Muscle of arm (tissue), 12 donors: ENCODE results near the gene PKMYT1. TPM values are rescaled to one million over a fixed set of nuclear protein-coding genes. Genes with fewer than 3 reads are reported as not detected.

Source experiments
- DNase-seq: peaks from one replicate; pipeline ENCODE4 v3.0.0-alpha.2; 2013
- polyA plus RNA-seq, 12 donors: library from polyadenylated mRNA; unstranded; fragments of 120-200 nt; gene quantifications; one replicate each; pipeline ENCODE4 v1.2.1, GENCODE V29; 2013; ENCODE audit not compliant: insufficient read length in 12 of 12

The PKMYT1 gene
- polyA plus RNA-seq, 12 donors, result 7.3 to 22.6 (median 11.2) TPM; not detected in 1

DNA sequence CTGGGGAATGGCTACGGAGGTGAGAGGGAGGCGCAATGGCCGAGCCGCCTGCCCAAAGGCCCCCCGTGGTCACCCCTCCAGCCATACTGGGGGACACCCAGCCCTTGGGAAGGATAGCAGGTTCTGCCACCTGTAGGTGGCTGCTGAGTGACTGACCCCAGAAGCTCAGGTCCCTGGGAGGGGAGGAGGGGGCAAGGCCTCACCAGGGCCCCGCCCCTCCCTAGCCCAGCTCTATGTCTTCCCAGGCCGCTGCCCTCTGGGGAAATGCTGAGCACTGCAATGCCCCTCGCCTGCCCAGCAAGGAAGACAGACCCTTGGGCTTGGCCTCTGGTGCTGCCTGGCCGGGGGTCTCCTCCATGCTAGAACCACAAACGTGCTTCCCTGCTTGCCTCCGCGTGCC lies 21.1 kb upstream of the PKMYT1 start:
- DNase-seq, result no peak

DNA sequence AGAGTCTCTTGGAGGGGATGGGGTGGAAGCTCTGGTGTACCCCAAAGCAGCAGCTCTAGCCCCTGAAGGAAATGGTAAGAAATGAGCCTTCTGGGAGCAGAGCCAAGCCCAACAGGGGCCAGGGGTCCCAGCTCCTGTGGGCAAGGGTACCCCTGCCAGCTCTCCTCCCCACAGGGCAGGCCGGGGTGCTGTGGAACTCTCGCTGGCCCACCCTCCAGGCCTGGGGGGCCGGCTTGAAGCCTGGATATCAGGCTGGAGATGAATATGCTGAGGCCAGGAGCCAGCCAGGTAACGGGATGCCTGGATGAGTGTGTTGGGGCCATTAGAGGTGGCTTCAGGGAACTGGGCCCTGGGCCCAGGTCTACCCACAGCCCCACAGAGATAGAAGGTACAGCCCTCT lies 20.3 kb upstream of the PKMYT1 start:
- DNase-seq, result no peak

DNA sequence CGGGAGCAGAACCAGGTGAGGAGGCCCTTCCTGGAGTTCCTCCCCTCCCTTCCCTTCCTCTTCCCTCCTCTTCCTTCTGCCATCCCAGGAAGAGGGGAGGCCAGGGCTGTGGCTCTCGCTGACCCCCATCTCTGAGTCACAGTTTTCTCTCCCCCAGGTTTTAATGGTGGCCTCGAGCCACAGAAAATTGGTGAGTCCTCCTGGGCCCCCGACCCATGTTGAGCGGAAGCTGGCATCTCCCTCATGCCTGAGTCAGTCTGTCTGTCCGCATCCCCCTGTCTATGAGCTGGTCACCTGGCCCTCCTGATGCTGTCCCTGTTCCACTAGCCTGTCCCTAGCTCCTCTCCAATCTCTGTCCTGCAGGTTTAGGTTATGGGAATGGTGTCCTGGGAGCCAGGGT lies 19.7 kb upstream of the PKMYT1 start:
- DNase-seq, result no peak

- DNase-seq, result no peak
These were observed 16.1 kb upstream of the PKMYT1 start for GRCh38 chr16:2996298-2996697.

DNA sequence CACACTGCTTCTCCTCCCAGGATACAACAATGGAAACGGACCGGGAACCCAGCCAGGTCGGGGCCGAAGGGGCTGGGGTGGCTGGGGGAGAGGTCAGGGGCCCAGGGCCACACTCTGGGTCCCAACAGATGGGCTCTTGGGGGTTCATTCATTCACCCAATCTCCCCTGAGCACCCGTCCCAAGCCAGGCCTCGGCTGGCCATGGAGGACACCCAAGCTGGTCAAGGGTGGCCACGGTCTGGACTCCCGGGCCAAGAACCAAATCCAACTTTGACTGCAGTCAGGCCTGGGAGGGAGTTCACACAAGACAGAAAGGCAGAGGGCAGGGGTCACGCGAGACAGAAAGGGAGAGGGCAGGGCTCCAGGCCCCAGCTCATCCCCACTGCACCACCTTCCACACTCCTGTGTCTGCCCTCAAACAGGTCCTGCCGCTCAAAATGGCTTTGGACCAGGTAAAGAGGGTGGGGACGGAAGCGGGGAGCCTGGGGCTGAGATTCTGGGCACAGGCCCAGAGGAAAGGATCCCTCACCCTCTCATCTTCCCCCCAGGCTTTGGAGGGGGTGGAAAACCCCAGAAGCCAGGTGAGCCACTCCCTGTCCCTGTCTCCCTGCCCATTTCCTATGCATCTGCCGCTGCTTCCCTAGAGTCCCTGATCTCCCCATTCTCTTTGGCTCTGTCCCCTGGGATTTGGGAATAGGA lies 12.3 kb upstream of the PKMYT1 start:
- DNase-seq, result no peak

DNA sequence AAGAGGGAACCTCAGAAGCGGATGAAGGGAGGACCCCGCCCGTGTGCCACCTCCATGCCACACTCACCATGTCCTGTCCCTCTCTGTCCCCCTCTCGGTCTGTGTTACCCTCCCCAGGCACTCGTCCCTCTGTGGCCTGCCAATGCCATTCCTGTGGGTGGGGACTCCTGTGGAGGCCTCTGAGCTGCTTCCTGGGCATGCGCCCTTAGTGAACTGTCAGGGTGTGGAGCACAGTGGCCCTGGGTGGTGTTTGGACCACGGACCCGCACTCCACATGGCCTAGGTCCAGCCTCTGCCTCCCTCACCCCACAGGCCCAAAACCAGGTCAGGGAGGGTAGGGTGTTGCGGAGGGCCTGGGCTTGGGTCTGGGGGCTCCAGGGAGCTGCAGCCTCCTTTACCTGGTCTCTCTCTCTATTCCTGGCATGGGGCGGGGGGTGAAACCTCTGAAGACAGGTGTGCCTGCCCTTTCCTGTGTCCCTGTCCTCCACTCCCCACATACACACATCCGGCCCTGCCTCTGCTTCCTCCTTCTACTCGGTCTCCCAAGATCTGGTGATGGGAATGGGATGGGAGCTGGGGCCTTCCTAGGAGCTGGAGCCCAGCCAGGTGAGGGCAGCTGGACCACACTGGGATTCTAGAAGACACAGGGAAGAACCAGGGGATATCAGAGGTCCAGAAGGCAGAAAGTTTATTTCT lies 11.5 kb upstream of the PKMYT1 start:
- DNase-seq, result no peak

DNA sequence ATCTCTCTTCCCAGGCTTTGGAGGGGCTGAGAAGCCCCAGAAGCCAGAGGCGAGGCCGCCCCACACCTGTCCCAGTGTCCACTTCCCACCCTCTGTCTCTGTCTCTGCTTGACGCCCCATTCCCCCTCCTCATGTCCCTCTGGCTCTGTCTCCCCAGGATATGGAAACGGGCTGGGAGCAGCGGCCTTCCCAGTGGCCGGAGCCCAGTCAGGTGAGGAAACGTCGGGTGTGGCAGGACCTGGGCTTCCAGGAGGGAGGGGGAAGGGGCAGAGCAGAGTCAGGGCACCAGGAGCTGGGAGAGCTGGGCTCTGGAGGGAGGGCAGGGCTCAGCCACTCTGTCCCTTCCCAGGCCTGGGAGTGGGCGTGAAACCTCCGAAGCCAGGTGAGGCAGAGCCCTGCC lies 10.6 kb upstream of the PKMYT1 start:
- DNase-seq, result no peak

- no peak for DNase-seq
These were observed 8.4 kb upstream of the PKMYT1 start for GRCh38 chr16:2988590-2989099.

GRCh38 chr16:2987833-2988232 lies 7.6 kb upstream of the PKMYT1 start:
- no peak for DNase-seq

DNA sequence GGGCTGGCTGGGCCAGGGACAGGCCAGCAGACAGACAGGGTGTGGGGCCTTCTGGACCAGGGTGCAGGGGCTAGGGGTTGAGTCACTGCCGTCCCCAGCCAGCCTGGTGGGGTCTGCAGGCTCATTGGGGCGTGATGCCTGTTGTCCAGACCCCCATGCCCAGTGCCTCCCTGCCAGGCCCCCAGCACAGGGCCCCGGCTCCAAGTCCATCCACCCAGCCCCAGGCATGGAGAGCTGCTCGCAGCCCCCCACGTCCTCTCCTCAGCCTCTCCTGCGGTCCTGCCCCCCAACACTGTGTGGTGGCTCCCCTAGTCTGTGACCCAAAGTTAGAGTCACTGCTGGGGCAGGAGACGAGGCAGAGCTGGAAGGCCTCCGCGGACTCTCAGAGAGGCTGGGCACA lies 7.0 kb upstream of the PKMYT1 start:
- no peak for DNase-seq

- DNase-seq, result no peak
These were observed 6.5 kb upstream of the PKMYT1 start for GRCh38 chr16:2986623-2987188.

GRCh38 chr16:2985893-2986355 lies 5.7 kb upstream of the PKMYT1 start:
- no peak for DNase-seq

- peak; percentile 66 for DNase-seq
These were observed 5.2 kb upstream of the PKMYT1 start for GRCh38 chr16:2985462-2985861.

- DNase-seq, result peak; percentile 52
These were observed 3.5 kb upstream of the PKMYT1 start for GRCh38 chr16:2983706-2984136.

DNA sequence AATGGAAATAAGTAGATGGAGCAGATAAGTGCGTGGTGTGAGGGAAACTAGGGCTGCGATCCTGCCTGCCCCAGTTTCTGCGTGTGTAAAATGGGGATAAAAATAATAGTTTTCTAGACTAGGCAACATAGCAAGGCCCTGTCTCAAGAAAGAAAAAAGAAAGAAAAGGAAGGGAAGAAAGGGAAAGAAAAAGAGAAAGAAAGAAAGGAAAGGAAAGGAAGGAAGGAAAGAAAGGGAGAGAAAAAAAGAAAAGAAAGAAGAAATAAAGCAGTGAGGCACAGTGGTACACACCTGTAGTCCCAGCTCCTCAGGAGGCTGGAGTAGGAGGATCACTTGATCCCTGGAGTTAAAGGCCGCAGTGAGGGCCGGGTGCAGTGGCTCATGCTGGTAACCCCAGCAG lies 2.2 kb upstream of the PKMYT1 start:
- DNase-seq, result no peak

DNA sequence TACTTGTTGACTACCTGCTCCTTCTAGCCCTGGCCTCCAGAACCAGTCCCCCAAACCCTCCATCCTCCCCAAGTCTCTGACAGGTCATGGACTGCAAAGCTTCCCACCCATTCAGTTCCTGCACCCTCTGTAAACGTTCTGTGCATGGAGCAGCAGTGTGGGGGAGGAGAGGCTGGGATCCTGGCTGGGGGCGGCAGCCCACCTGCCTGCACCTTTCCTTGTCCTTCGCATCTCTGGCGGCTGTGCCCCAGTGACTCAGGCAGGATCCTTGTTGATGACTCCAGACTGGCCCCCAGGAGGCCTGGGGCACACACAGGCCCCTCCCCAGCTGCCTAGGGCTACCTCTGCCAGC lies 1.6 kb upstream of the PKMYT1 start:
- DNase-seq, result no peak

DNA sequence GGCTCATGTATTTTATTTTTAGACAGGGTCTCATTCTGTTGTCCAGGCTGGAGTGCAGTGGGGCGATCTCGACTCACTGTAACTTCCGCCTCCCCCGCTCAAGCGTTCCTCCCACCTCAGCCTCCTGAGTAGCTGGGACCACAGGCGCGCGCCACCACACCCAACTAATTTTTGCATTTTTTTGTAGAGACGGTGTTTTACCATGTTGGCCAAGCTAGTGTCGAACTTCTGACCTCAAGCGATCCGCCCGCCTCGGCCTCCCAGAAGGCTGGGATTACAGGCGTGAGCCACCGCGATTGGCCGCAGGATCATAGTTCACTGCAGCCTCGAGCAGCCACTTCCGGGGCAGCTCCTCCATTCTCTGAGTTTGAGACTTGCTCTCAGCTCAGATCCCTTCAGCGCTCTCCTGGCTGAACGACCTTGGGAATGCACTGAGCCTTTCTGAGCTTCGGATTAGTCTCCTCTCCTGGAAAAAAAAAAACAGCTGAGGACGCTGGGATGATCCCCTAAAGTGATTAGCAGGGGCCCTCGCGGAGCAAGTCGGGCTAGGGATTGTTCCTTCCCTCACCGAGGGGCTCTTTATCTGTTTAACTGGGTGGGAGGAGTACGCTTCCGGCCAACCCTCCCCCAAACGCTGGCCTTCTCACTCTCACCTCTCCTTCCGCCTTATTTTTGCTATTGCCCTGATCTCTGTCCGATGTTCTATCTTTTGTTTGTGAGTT lies 1.1 kb upstream of the PKMYT1 start:
- no peak for DNase-seq

DNA sequence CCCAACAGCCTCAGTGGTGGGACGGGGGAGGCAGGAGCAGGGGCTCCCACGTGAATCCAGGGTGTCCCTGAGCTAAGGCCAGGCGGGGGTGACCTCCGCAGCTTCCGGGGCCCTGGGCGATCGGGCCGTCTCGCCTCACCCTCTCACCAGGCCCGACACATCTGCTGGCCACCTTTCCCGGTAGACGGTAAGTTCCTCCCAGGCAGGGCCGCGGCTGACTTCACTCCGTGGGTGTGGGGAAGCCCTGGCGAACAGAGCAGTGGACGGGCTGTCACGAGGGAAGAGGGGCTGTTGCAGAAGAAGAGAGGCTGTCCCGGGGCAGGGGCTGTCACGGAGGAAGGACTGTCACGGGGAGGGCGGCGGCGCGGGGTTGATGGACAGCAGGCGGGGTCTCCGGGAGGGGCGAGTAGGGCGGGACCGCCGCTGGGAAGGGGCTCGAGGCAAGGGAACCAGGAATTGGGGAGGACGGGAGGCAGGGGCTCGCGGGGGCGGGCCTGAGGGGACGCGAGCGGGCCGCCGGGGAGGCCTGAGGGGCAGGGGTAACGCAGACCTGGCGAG lies 498 bp downstream of the PKMYT1 start:
- DNase-seq, result no peak

DNA sequence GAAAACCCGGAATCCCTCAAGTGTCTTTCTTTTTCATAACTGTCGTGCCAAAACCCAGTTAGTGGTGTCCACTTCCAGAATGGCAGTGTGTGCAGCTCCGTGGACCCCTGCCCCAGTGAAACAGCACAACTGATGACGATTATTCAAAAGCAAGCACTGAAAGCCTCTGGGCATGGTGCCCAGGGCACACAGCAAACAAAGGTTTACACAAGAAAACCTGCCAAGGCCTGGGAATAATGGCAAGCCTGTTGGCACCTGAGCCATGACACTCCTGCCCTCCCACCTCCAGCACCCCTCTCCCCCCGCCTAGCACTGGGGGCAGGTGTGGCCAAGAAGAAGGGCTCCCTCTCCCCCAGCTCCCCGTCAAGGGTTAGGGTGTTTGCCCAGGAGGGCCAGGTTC lies 2.8 kb downstream of the PKMYT1 start:
- no peak for DNase-seq

DNA sequence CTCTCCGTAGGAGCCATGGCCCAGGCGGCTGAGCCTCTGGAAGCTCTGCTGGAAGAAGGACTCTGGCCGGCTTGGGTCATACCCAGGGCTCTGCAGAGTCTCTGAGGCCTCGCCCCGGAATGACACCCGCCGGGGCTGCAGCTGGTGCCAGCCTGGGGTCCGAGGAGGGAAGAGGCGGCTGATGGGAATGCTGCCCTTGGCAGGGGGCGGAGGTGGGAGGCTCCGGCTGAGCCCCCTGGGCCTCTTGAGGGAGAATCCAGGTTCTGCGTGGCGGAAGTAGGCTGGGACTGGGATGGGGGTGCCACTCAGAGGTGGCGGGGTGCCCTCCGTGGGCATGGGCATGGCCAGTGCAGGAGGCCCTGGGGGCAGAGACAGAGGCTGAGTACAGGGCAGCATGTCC lies 3.6 kb downstream of the PKMYT1 start:
- DNase-seq, result no peak

GRCh38 chr16:2976201-2976600 lies 4.0 kb downstream of the PKMYT1 start:
- no peak for DNase-seq

- no peak for DNase-seq
These were observed 5.0 kb downstream of the PKMYT1 start for GRCh38 chr16:2975161-2975795.
